Hepatocyte (in vitro differentiated cells): Measurements from ENCODE around the gene GDI1. TPM values are rescaled to one million over a fixed set of nuclear protein-coding genes. Genes with fewer than 3 reads are reported as not detected.

Source experiments
- DNase-seq: peaks from one replicate; pipeline ENCODE4 v3.0.0-alpha.2; 2016; ENCODE audit warnings: low spot score
- H2AFZ ChIP-seq: fragments of 200-600 bp; sonication (generic); 2 replicates; pipeline ENCODE4 v1.6.0; 2016; ENCODE audit warnings: antibody characterized with exemption, mild to moderate bottlenecking
- H3K27ac ChIP-seq: fragments of 200-600 bp; sonication (generic); 2 replicates; pipeline ENCODE4 v1.5.1; 2016; ENCODE audit warnings: mild to moderate bottlenecking
- H3K27me3 ChIP-seq: fragments of 200-600 bp; sonication (generic); 2 replicates; pipeline ENCODE4 v1.6.1; 2016
- H3K36me3 ChIP-seq: fragments of 200-600 bp; sonication (generic); replicated peaks from 2 replicates; pipeline ENCODE4 v1.5.1; 2016; ENCODE audit warnings: low read depth; ENCODE audit not compliant: insufficient read depth
- H3K4me1 ChIP-seq: fragments of 200-600 bp; sonication (generic); 2 replicates; pipeline ENCODE4 v1.5.1; 2016; ENCODE audit warnings: mild to moderate bottlenecking, moderate library complexity; ENCODE audit not compliant: insufficient read depth
- H3K4me2 ChIP-seq: fragments of 200-600 bp; sonication (generic); 2 replicates; pipeline ENCODE4 v1.6.0; 2016
- H3K4me3 ChIP-seq: fragments of 200-600 bp; sonication (generic); 2 replicates; pipeline ENCODE4 v1.5.1; 2016; ENCODE audit warnings: mild to moderate bottlenecking
- H3K79me2 ChIP-seq: fragments of 200-600 bp; sonication (generic); 2 replicates; pipeline ENCODE4 v1.6.0; 2017; ENCODE audit warnings: mild to moderate bottlenecking
- H3K9me2 ChIP-seq: fragments of 200-600 bp; sonication (generic); replicated peaks from 2 replicates; pipeline ENCODE4 v1.6.0; 2017; ENCODE audit warnings: mild to moderate bottlenecking; ENCODE audit not compliant: insufficient read depth
- H3K9me3 ChIP-seq: fragments of 200-600 bp; sonication (generic); 2 replicates; pipeline ENCODE4 v1.5.1; 2016; ENCODE audit warnings: low read depth, mild to moderate bottlenecking
- H4K20me1 ChIP-seq: fragments of 200-600 bp; sonication (generic); 2 replicates; pipeline ENCODE4 v1.6.0; 2016; ENCODE audit warnings: mild to moderate bottlenecking; ENCODE audit not compliant: insufficient read depth, poor library complexity, severe bottlenecking
- CTCF ChIP-seq: fragments of 200-600 bp; sonication (generic); IDR thresholded peaks from 2 replicates; pipeline ENCODE4 v1.5.1; 2016; ENCODE audit warnings: antibody characterized with exemption, mild to moderate bottlenecking; ENCODE audit not compliant: poor library complexity
- EZH2 ChIP-seq: fragments of 200-600 bp; sonication (generic); IDR thresholded peaks from 2 replicates; pipeline ENCODE4 v1.6.1; 2016; ENCODE audit warnings: antibody characterized with exemption, mild to moderate bottlenecking, borderline replicate concordance
- EZH2phosphoT487 ChIP-seq: fragments of 200-600 bp; sonication (generic); IDR thresholded peaks from one replicate; pipeline ENCODE4 v1.6.1; 2018; ENCODE audit warnings: antibody characterized with exemption, mild to moderate bottlenecking, low read depth, moderate library complexity; ENCODE audit not compliant: unreplicated experiment, severe bottlenecking
- whole genome bisulfite sequencing: methylation state at CpG from one replicate; pipeline ENCODE4 v1.1.6; 2016; ENCODE audit warnings: low lambda C conversion rate; ENCODE audit errors: missing lambda C conversion rate; 5-methylcytosine and 5-hydroxymethylcytosine counted together
- polyA plus RNA-seq: library from polyadenylated mRNA; unstranded; fragments of >200 nt; fragmentation: Nextera tagmentation; extraction: Ambion mirVana; gene quantifications from 2 replicates; pipeline ENCODE4 v1.2.1, GENCODE V29; 2016
- total RNA-seq: library from RNA; depleted of rRNA; stranded (reverse); fragments of >200 nt; gene quantifications from 2 replicates; pipeline ENCODE4 v1.2.3, GENCODE V29; 2014

GDI1 gene
- total and polyA plus RNA-seq, 2 experiments from 2014 or later = 101 to 102 TPM

- H3K27me3 ChIP-seq = no peaks in the 10 kb centered on the region
- DNase-seq = no peak
- H2AFZ ChIP-seq = no peak overlapping the region
- H3K9me3 ChIP-seq = no peaks in the 10 kb centered on the region
- 93% methylated on average over 26 of the region's 36 CpGs for WGBS
- H3K4me2 ChIP-seq = no peak overlapping the region
- no peak overlapping the region for H3K4me3 ChIP-seq
- H3K27ac ChIP-seq = no peak overlapping the region
- peaks cover 17% of the 10 kb centered on the region for H3K79me2 ChIP-seq
- TF ChIP-seq CTCF (no peak), EZH2 (no peak), EZH2phosphoT487 (no peak)
- no peaks in the 10 kb centered on the region for H4K20me1 ChIP-seq
- no peaks in the 10 kb centered on the region for H3K9me2 ChIP-seq
- H3K36me3 ChIP-seq = no peaks in the 10 kb centered on the region
- H3K4me1 ChIP-seq = no peaks in the 10 kb centered on the region
Observed at GRCh38 chrX:154463611-154464220, 26.8 kb downstream of the GDI1 start.

GRCh38 chrX:154464806-154465365, 27.9 kb downstream of the GDI1 start:
- Histone ChIP-seq H3K79me2 (peaks cover 6% of the 10 kb centered on the region), H3K27ac (no peak overlapping the region), H3K9me2 (no peaks in the 10 kb centered on the region), H3K4me2 (no peak overlapping the region), H4K20me1 (no peaks in the 10 kb centered on the region), H3K27me3 (no peaks in the 10 kb centered on the region), H2AFZ (no peak overlapping the region), H3K4me1 (no peaks in the 10 kb centered on the region), H3K36me3 (no peaks in the 10 kb centered on the region), H3K4me3 (no peak overlapping the region), H3K9me3 (no peaks in the 10 kb centered on the region)
- TF ChIP-seq EZH2phosphoT487 (no peak), CTCF (no peak), EZH2 (no peak)
- DNase-seq = no peak
- 95% methylated on average over 28 of the region's 28 CpGs for WGBS

- no peak overlapping the region for H2AFZ ChIP-seq
- DNase-seq = no peak
- no peaks in the 10 kb centered on the region for H3K9me2 ChIP-seq
- no peaks in the 10 kb centered on the region for H3K27me3 ChIP-seq
- 96% methylated on average over 14 of the region's 14 CpGs for WGBS
- H3K9me3 ChIP-seq = no peaks in the 10 kb centered on the region
- no peak overlapping the region for H3K4me3 ChIP-seq
- no peaks in the 10 kb centered on the region for H3K4me1 ChIP-seq
- no peak overlapping the region for H3K4me2 ChIP-seq
- H4K20me1 ChIP-seq = no peaks in the 10 kb centered on the region
- H3K27ac ChIP-seq = no peak overlapping the region
- H3K79me2 ChIP-seq = no peaks in the 10 kb centered on the region
- no peaks in the 10 kb centered on the region for H3K36me3 ChIP-seq
- no peak for TF ChIP-seq CTCF
- TF ChIP-seq EZH2 = no peak
- TF ChIP-seq EZH2phosphoT487 = no peak
Observed at GRCh38 chrX:154465601-154466000, 28.6 kb downstream of the GDI1 start.

- no peak for TF ChIP-seq EZH2
- no peak for TF ChIP-seq EZH2phosphoT487
- no peak for TF ChIP-seq CTCF
- Histone ChIP-seq H3K9me2 (no peaks in the 10 kb centered on the region), H4K20me1 (no peaks in the 10 kb centered on the region), H3K27me3 (no peaks in the 10 kb centered on the region), H3K36me3 (no peaks in the 10 kb centered on the region), H2AFZ (no peak overlapping the region), H3K27ac (no peak overlapping the region), H3K4me2 (no peak overlapping the region), H3K9me3 (no peaks in the 10 kb centered on the region), H3K4me3 (no peak overlapping the region), H3K4me1 (no peaks in the 10 kb centered on the region), H3K79me2 (no peaks in the 10 kb centered on the region)
- DNase-seq = no peak
- WGBS = 92% methylated on average over 27 of the region's 32 CpGs
Observed at GRCh38 chrX:154466036-154466435, 29.1 kb downstream of the GDI1 start.
